Embryonic facial prominence (tissue), 1 donor: ENCODE data around the gene MOV10.
"Not testable (repeated sequence)": the region's sequence is repeated elsewhere in the genome, so short reads cannot be mapped to it uniquely, and the experiment has no call there.

Experiments
- DNase-seq: peaks from one replicate; pipeline ENCODE4 v3.0.0-alpha.2; 2016; ENCODE audit errors: extremely low spot score

The MOV10 gene, protein sequence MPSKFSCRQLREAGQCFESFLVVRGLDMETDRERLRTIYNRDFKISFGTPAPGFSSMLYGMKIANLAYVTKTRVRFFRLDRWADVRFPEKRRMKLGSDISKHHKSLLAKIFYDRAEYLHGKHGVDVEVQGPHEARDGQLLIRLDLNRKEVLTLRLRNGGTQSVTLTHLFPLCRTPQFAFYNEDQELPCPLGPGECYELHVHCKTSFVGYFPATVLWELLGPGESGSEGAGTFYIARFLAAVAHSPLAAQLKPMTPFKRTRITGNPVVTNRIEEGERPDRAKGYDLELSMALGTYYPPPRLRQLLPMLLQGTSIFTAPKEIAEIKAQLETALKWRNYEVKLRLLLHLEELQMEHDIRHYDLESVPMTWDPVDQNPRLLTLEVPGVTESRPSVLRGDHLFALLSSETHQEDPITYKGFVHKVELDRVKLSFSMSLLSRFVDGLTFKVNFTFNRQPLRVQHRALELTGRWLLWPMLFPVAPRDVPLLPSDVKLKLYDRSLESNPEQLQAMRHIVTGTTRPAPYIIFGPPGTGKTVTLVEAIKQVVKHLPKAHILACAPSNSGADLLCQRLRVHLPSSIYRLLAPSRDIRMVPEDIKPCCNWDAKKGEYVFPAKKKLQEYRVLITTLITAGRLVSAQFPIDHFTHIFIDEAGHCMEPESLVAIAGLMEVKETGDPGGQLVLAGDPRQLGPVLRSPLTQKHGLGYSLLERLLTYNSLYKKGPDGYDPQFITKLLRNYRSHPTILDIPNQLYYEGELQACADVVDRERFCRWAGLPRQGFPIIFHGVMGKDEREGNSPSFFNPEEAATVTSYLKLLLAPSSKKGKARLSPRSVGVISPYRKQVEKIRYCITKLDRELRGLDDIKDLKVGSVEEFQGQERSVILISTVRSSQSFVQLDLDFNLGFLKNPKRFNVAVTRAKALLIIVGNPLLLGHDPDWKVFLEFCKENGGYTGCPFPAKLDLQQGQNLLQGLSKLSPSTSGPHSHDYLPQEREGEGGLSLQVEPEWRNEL

GRCh38 chr1:112674440-112674985 is at the start of gene MOV10:
Gene MOV10 (plus strand): TSS chr1:112674659. CDS start chr1:112674913, 254 bp downstream.
- DNase-seq: peak; percentile 72

GRCh38 chr1:112625696-112626095 is 48.8 kb upstream of the MOV10 start:
- DNase-seq: no peak

GRCh38 chr1:112626193-112626592 is 48.3 kb upstream of the MOV10 start:
- DNase-seq: no peak

DNA sequence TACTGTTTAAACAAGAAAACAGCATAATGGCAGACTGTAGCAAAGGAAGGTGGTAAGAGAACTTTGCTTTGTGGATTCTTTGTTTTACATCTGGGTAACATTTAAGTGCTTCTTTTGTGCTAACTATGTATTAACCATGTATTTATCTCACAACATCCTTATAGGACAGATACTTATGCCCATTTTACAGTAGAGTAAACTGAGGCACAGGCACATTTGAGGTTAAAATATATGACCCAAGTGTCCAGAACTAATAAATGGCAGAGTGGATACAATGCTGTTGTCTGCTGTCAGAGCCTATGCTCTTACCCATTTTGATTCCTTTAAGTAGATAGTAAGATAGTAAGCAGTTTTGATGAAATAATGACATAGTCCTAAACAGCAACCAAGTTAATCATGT is 47.6 kb upstream of the MOV10 start:
- no peak for DNase-seq

GRCh38 chr1:112628516-112628915 is 45.9 kb upstream of the MOV10 start:
- no peak for DNase-seq

GRCh38 chr1:112629256-112629655 is 45.2 kb upstream of the MOV10 start:
- no peak for DNase-seq

GRCh38 chr1:112633628-112634027 is 40.8 kb upstream of the MOV10 start:
- DNase-seq: no peak

- no peak for DNase-seq
Observed at GRCh38 chr1:112634367-112634766, 40.1 kb upstream of the MOV10 start.

DNA sequence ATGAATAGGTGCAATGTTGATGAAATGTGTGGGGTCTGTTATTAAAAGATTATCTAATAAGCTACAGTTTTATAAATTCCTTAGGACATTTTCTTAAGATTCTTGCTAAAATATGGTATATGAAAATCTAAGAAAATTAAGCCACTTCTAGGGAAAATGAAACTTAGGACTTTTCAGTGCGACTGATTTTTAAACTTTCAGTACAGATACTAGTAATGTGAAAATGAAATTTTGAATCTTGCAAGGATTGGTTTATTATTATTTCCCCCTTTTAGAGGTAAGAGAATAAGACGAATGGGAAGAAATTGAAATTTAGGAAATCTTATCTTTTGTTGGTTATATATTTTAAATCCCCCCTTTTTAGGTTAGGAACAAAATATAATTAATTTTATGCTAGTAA is 38.4 kb upstream of the MOV10 start:
- no peak for DNase-seq

DNA sequence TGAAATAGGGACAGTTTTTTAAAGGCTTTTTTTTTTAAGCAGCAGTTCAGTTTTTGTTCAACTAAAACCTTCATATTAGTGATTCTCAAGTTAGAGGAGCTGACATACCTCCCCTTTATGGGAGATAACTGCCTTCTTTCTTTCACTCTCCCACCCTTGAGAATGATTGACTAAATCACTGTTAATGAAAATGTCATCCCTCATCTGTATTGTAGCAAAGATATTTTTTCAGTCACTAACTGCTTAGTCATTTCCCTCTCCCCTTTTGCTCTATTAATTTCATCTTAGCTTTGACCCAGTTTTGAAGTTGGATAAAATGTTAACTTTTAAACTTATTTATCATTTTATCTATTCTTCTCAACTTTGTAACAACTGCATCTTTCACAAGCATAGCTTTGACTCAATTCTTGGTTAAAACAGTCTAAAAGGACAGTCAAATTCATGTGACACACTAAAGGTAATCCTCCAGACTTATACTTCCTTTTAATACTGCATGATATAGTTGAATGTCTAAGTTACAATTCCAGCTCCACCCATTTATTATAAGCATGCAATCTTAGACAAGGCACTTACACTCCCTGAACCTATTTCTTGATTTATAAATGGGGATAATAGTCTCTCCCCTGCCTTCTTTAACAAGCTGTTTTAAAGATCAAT is 37.7 kb upstream of the MOV10 start:
- no peak for DNase-seq

DNA sequence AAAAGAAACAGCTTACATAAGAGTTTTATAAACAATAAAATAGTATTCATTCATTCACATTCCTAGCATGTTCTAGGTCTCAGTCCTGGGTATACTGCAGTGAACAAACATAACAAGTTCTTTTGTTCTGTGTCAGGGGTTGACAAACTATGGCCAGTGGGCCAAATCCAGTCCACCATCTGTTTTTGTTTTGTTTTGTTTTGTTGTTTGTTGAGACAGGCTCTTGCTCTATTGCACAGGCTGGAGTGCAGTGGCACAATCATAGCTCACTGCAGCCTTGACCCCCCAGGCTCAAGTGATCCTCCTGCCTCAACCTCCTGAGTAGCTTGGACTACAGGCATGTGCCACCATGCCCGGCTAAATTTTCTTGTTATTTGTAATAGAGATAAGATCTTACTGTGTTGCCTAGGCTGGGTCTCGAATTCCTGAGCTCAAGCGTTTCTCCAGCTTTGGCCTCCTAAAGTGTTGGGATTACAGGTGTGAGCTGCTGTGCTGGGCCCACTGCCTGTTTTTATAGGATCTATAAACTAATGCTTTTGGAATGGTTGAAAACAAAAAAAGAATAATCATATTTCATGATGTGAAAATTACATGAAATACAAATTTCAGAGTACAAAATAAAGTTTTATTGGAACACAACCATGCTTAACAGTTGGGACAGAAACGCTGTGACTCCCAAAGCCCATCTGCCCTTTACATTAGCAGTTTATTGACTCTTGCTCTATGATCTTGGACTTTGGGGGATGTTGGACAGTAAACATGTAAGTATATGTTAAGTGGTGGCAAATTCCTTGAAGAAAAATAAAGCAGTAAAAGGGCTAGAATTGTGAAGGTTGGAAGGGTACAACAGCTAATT is 37.0 kb upstream of the MOV10 start:
- DNase-seq: no peak

GRCh38 chr1:112638110-112638428 is 36.4 kb upstream of the MOV10 start:
- DNase-seq: no peak

GRCh38 chr1:112640437-112640836 is 34.0 kb upstream of the MOV10 start:
- not testable (repeated sequence) for DNase-seq

DNA sequence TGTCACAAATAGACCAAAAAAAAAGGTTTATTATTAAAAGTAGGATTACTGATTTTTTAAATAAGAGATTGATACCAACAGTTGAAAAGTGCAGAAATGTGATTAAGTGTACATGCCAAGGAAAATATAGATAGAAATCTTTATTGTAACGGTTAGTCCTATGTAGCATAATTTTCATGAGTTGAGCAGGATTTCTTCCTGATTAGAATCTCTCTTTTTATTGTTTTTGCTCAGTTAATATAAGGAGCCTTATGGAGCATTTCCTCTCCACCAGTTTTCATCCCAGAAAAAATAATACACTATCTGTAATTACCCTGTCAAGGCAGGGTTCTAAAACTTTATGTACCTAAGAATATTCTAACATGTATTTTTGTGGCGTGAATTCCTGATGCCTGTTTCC is 31.4 kb upstream of the MOV10 start:
- DNase-seq: no peak

GRCh38 chr1:112646225-112646624 is 28.2 kb upstream of the MOV10 start:
- DNase-seq: no peak

GRCh38 chr1:112651205-112651604 is 23.3 kb upstream of the MOV10 start:
- no peak for DNase-seq

- no peak for DNase-seq
Observed at GRCh38 chr1:112665857-112666256, 8.6 kb upstream of the MOV10 start.

- DNase-seq: no peak
Observed at GRCh38 chr1:112666946-112667345, 7.5 kb upstream of the MOV10 start.

DNA sequence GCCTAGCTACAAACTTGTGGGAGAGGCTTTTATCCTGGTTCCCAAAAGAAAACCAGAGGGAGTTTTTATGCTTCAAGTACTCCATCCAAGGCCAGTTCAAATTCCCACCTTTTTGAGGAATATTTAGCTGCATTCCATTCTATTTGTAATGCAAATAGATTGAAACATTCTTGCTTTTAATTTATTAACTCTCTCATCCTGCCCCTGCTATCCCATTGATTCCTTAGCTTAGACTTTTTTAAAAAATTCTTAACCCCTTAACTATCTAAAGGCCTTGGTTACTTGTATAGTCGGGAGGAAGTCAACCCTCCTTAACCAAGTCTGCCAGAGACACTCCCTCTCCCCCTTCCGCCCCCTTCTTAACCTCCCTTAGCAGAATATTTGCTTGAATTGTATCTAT is 2.5 kb upstream of the MOV10 start:
- no peak for DNase-seq

- DNase-seq: no peak
Observed at GRCh38 chr1:112672842-112673241, 1.6 kb upstream of the MOV10 start.
